ENCODE results near the gene VSNL1.

DNA sequence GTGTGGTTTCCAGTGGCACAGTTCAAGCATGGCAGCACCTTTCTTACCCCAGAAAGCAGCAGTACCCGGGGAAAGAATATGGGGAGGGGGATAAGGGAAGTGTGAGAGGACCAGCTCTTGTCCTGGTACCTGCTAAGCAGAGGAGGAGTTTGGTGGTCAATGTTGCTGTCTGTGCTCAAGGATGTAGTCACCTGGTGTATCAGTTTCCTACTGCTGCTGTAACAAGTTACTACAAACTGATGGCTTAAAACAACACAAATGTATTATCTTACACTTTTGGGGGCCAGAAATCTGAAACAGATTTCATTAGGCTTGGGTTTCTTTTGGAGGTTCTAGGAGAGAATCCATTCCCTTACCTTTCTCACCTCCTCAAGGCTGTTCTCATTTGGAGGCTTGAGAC lies 77.5 kb downstream of the VSNL1 start:
- TF ChIP-seq POLR2A (IDR thresholded peaks at IDR 0.05) = no peak
- TF ChIP-seq, protein P1, sequence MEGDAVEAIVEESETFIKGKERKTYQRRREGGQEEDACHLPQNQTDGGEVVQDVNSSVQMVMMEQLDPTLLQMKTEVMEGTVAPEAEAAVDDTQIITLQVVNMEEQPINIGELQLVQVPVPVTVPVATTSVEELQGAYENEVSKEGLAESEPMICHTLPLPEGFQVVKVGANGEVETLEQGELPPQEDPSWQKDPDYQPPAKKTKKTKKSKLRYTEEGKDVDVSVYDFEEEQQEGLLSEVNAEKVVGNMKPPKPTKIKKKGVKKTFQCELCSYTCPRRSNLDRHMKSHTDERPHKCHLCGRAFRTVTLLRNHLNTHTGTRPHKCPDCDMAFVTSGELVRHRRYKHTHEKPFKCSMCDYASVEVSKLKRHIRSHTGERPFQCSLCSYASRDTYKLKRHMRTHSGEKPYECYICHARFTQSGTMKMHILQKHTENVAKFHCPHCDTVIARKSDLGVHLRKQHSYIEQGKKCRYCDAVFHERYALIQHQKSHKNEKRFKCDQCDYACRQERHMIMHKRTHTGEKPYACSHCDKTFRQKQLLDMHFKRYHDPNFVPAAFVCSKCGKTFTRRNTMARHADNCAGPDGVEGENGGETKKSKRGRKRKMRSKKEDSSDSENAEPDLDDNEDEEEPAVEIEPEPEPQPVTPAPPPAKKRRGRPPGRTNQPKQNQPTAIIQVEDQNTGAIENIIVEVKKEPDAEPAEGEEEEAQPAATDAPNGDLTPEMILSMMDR (IDR thresholded peaks at IDR 0.05) = no peak
